Ishikawa (cell line): ENCODE measurements around the gene PPFIBP2.

Experiments used
- CEBPB ChIP-seq: IDR thresholded peaks from 2 replicates; pipeline ENCODE4 v1.6.1; 2012
- CREB1 ChIP-seq: IDR thresholded peaks from 2 replicates; pipeline ENCODE4 v1.6.1; 2012; ENCODE audit warnings: low read depth
- EGR1 ChIP-seq: IDR thresholded peaks from 2 replicates; pipeline ENCODE4 v1.6.1; 2012
- EP300 ChIP-seq: IDR thresholded peaks from 2 replicates; pipeline ENCODE4 v1.6.1; 2012; ENCODE audit warnings: borderline replicate concordance
- FOXM1 ChIP-seq: IDR thresholded peaks from 2 replicates; pipeline ENCODE4 v1.6.1; 2012; ENCODE audit warnings: low read depth, borderline replicate concordance
- MAX ChIP-seq: IDR thresholded peaks from 2 replicates; pipeline ENCODE4 v1.6.1; 2012
- NFIC ChIP-seq: IDR thresholded peaks from 2 replicates; pipeline ENCODE4 v1.6.1; 2012
- RAD21 ChIP-seq: IDR thresholded peaks from 2 replicates; pipeline ENCODE4 v1.6.1; 2012; ENCODE audit warnings: low read depth
- REST ChIP-seq: IDR thresholded peaks from 2 replicates; pipeline ENCODE4 v1.6.1; 2012; ENCODE audit warnings: low read depth, mild to moderate bottlenecking
- TAF1 ChIP-seq: IDR thresholded peaks from 2 replicates; pipeline ENCODE4 v1.6.1; 2012; ENCODE audit warnings: low read depth, mild to moderate bottlenecking
- TCF12 ChIP-seq: IDR thresholded peaks from 2 replicates; pipeline ENCODE4 v1.6.1; 2012; ENCODE audit warnings: low read depth
- TEAD4 ChIP-seq: IDR thresholded peaks from 2 replicates; pipeline ENCODE4 v1.6.1; 2012
- USF1 ChIP-seq: IDR thresholded peaks from 2 replicates; pipeline ENCODE4 v1.6.1; 2012
- ZBTB7A ChIP-seq: IDR thresholded peaks from 2 replicates; pipeline ENCODE4 v1.6.1; 2012; ENCODE audit warnings: low read depth

GRCh38 chr11:7527029-7527428 lies 13.2 kb downstream of the PPFIBP2 start:
- TF ChIP-seq TAF1 (no peak), FOXM1 (no peak), CREB1 (no peak), EP300 (no peak), MAX (no peak), REST (no peak), ZBTB7A (no peak), RAD21 (no peak), USF1 (no peak), NFIC (no peak), TCF12 (no peak), CEBPB (no peak), TEAD4 (no peak), EGR1 (no peak)
